Measurements from ENCODE around the gene KCNMA1.

Gene KCNMA1

GRCh38 chr10:77177589-77177988 lies 460.0 kb downstream of the KCNMA1 start:
- DNase-seq (ENCODE audit: low read depth): no peak

GRCh38 chr10:77177161-77177560 lies 460.4 kb downstream of the KCNMA1 start:
- no peak for DNase-seq (ENCODE audit: low read depth)

GRCh38 chr10:77176232-77176631 lies 461.4 kb downstream of the KCNMA1 start:
- no peak for DNase-seq (ENCODE audit: low read depth)

GRCh38 chr10:77175631-77176222 lies 461.9 kb downstream of the KCNMA1 start:
- DNase-seq (ENCODE audit: low read depth): no peak

GRCh38 chr10:77173615-77174461 lies 463.8 kb downstream of the KCNMA1 start:
- peak; percentile 29 for DNase-seq (ENCODE audit: low read depth)

GRCh38 chr10:77172086-77172485 lies 465.5 kb downstream of the KCNMA1 start:
- no peak for DNase-seq (ENCODE audit: low read depth)

GRCh38 chr10:77168861-77169260 lies 468.7 kb downstream of the KCNMA1 start:
- no peak for DNase-seq (ENCODE audit: low read depth)

- DNase-seq (ENCODE audit: low read depth): no peak
Observed at GRCh38 chr10:77168161-77168560, 469.4 kb downstream of the KCNMA1 start.

GRCh38 chr10:77165445-77166208 lies 472.0 kb downstream of the KCNMA1 start:
- DNase-seq (ENCODE audit: low read depth): no peak

- DNase-seq (ENCODE audit: low read depth): no peak
Observed at GRCh38 chr10:77164616-77165311, 472.8 kb downstream of the KCNMA1 start.

- no peak for DNase-seq (ENCODE audit: low read depth)
Observed at GRCh38 chr10:77163670-77164348, 473.8 kb downstream of the KCNMA1 start.

GRCh38 chr10:77162697-77163096 lies 474.9 kb downstream of the KCNMA1 start:
- no peak for DNase-seq (ENCODE audit: low read depth)

- DNase-seq (ENCODE audit: low read depth): no peak
Observed at GRCh38 chr10:77160679-77161078, 476.9 kb downstream of the KCNMA1 start.

- no peak for DNase-seq (ENCODE audit: low read depth)
Observed at GRCh38 chr10:77159538-77160110, 478.0 kb downstream of the KCNMA1 start.

- no peak for DNase-seq (ENCODE audit: low read depth)
Observed at GRCh38 chr10:77158666-77159065, 478.9 kb downstream of the KCNMA1 start.

- DNase-seq (ENCODE audit: low read depth): no peak
Observed at GRCh38 chr10:77157248-77158019, 480.2 kb downstream of the KCNMA1 start.

- DNase-seq (ENCODE audit: low read depth): no peak
Observed at GRCh38 chr10:77156406-77156879, 481.2 kb downstream of the KCNMA1 start.

- no peak for DNase-seq (ENCODE audit: low read depth)
Observed at GRCh38 chr10:77152256-77152655, 485.4 kb downstream of the KCNMA1 start.

- no peak for DNase-seq (ENCODE audit: low read depth)
Observed at GRCh38 chr10:77151408-77151807, 486.2 kb downstream of the KCNMA1 start.

GRCh38 chr10:77149706-77150105 lies 487.9 kb downstream of the KCNMA1 start:
- no peak for DNase-seq (ENCODE audit: low read depth)
